ENCODE measurements around the gene MPC2. TPM values are rescaled to one million over a fixed set of nuclear protein-coding genes. Genes with fewer than 3 reads are reported as not detected.

The MPC2 gene
- total RNA-seq, 1 experiment from 2014 or later: 49.9 TPM

GRCh38 chr1:167957710-167958109, 20.8 kb upstream of the MPC2 start (continued):
- TF ChIP-seq EZH2 (IDR thresholded peaks at IDR 0.05) (no peak), EGR1 (IDR thresholded peaks at IDR 0.05; ENCODE audit: low read depth) (no peak), CBX3 (IDR thresholded peaks at IDR 0.05; ENCODE audit: low read depth) (no peak), ZFX (IDR thresholded peaks at IDR 0.05) (no peak), ATF3 (IDR thresholded peaks at IDR 0.05) (no peak), POLR2A (IDR thresholded peaks at IDR 0.05; ENCODE audit: borderline replicate concordance, extremely low read depth, insufficient read depth, insufficient read length) (no peak)

- Histone ChIP-seq H3K9me3 (ENCODE audit: control insufficient read depth in 1 of 2, insufficient read depth in 1 of 2, low read depth in 1 of 2, low read length in 2 of 2) (no peaks in the 10 kb centered on the region; a peak in 1 of 4 replicates), H2AFZ (ENCODE audit: low read depth, low read length, poor library complexity, severe bottlenecking) (no peak overlapping the region), H3K27me3 (ENCODE audit: insufficient read depth, low read length) (no peaks in the 10 kb centered on the region), H3K4me1 (ENCODE audit: control insufficient read depth in 1 of 2, insufficient read depth in 2 of 2, low read length in 2 of 2) (peaks cover 0 to 13% of the 10 kb centered on the region in 2 experiments; a peak in 3 of 4 replicates), H4K20me1 (ENCODE audit: insufficient read depth) (0 out of 2 replicates have a peak, but pooled peaks cover under 1% of the 10 kb centered on the region), H3K9ac (ENCODE audit: low read length) (no peak overlapping the region), H3K4me3 (replicated peaks in 1 of 2; ENCODE audit: low read depth in 1 of 2, low read length in 2 of 2) (no peak overlapping the region), H3K36me3 (ENCODE audit: control insufficient read depth in 1 of 2, insufficient read depth in 2 of 2, low read length in 2 of 2) (peaks cover 0 to 8% of the 10 kb centered on the region in 2 experiments; a peak in 2 of 4 replicates), H3K27ac (ENCODE audit: low read depth, low read length) (no peak overlapping the region), H3K4me2 (ENCODE audit: low read length) (no peak overlapping the region), H3K9me2 (ENCODE audit: insufficient read depth) (no peaks in the 10 kb centered on the region), H3K79me2 (ENCODE audit: insufficient read depth, low read length) (peaks cover 28% of the 10 kb centered on the region)
- no TSS peak for BruUV-seq (replicated peaks)
- ChIA-PET RAD21 (ENCODE audit: low non-redundant PET in 1 of 2, low total read pairs in 2 of 2, uncharacterized antibody in 2 of 2, unreplicated experiment in 2 of 2) (no interaction called here), CTCF (no interaction called here), POLR2A (no interaction called here)
- DNase-seq (ENCODE audit: low read depth, low spot score) (no peak), ATAC-seq (no peak)
- TF ChIP-seq CTCF (IDR thresholded peaks at IDR 0.05 in 2 of 3, conservative IDR thresholded peaks at IDR 0.05 in 1 of 3; ENCODE audit: borderline replicate concordance in 1 of 3, insufficient read depth in 1 of 3, low read depth in 2 of 3, low read length in 2 of 3): no peak
- TF ChIP-seq CEBPB (IDR thresholded peaks at IDR 0.05; ENCODE audit: low read depth): no peak
- no peak for TF ChIP-seq JUND (IDR thresholded peaks at IDR 0.05)
- intact Hi-C loops (cut with micrococcal nuclease): no loop called here
Observed at GRCh38 chr1:167955915-167956314, 19.0 kb upstream of the MPC2 start.

All from HCT116 (cell line).